Osteocyte (in vitro differentiated cells): Measurements from ENCODE around the gene DTX1. TPM values are rescaled to one million over a fixed set of nuclear protein-coding genes. Genes with fewer than 3 reads are reported as not detected.
A peak's percentile ranks its signal among the peaks of the same experiment; 100 is the strongest.

Experiments used
- DNase-seq: peaks from one replicate; pipeline ENCODE4 v3.0.0; 2021; ENCODE audit warnings: mixed read lengths; ENCODE audit not compliant: unreplicated experiment; ENCODE audit errors: extremely low spot score
- H3K27ac Mint-ChIP-seq: one replicate; pipeline ENCODE4 v1.8.0; 2021; ENCODE audit warnings: mild to moderate bottlenecking, mixed read lengths; ENCODE audit not compliant: unreplicated experiment
- H3K27me3 Mint-ChIP-seq: one replicate; pipeline ENCODE4 v1.8.0; 2021; ENCODE audit warnings: mixed read lengths; ENCODE audit not compliant: unreplicated experiment
- H3K36me3 Mint-ChIP-seq: one replicate; pipeline ENCODE4 v1.8.0; 2021; ENCODE audit warnings: mixed read lengths; ENCODE audit not compliant: unreplicated experiment
- H3K4me1 Mint-ChIP-seq: one replicate; pipeline ENCODE4 v1.8.0; 2021; ENCODE audit warnings: mixed read lengths; ENCODE audit not compliant: unreplicated experiment
- H3K4me3 Mint-ChIP-seq: one replicate; pipeline ENCODE4 v1.8.0; 2021; ENCODE audit warnings: mild to moderate bottlenecking, moderate library complexity, mixed read lengths; ENCODE audit not compliant: unreplicated experiment
- H3K9me3 Mint-ChIP-seq: one replicate; pipeline ENCODE4 v1.8.0; 2021; ENCODE audit warnings: mixed read lengths; ENCODE audit not compliant: unreplicated experiment
- CTCF ChIP-seq: fragments of 200-600 bp; sonication (generic); IDR thresholded peaks from 2 replicates; pipeline ENCODE4 v1.5.0; 2021; ENCODE audit warnings: antibody characterized with exemption, mild to moderate bottlenecking, moderate library complexity
- total RNA-seq: library from RNA; stranded (reverse); gene quantifications from 2 replicates; pipeline ENCODE4 v1.2.1, GENCODE V29; 2021

Gene DTX1
- total RNA-seq, 1 donor from 2014 or later: not detected

GRCh38 chr12:113135178-113136127, 78.9 kb downstream of the DTX1 start, which contains the start of gene RASAL1:
RASAL1 (minus strand) TSS chr12:113135761; CDS start chr12:113135462, 299 bp downstream.
- H3K4me3 Mint-ChIP-seq: no peak within 1 kb of the TSS

GRCh38 chr12:113136128-113136989, 79.8 kb downstream of the DTX1 start:
- no peak for TF ChIP-seq CTCF
- no peak for DNase-seq
- no peak overlapping the region for H3K27ac Mint-ChIP-seq
- peaks cover 2% of the 10 kb centered on the region for H3K4me1 Mint-ChIP-seq
- peaks cover 20% of the 10 kb centered on the region for H3K27me3 Mint-ChIP-seq
- H3K9me3 Mint-ChIP-seq: no peaks in the 10 kb centered on the region
- no peak overlapping the region for H3K4me3 Mint-ChIP-seq
- H3K36me3 Mint-ChIP-seq: no peaks in the 10 kb centered on the region

More at GRCh38 chr12:113135178-113136127, 78.9 kb downstream of the DTX1 start, which contains the start of gene RASAL1:
- peaks cover 20% of the 10 kb centered on the region for H3K27me3 Mint-ChIP-seq
- no peaks in the 10 kb centered on the region for H3K9me3 Mint-ChIP-seq
- DNase-seq: no peak
- H3K36me3 Mint-ChIP-seq: no peaks in the 10 kb centered on the region
- peak; percentile 35 for TF ChIP-seq CTCF
- H3K4me1 Mint-ChIP-seq: peaks cover 2% of the 10 kb centered on the region
- no peak within 1 kb of the TSS for H3K27ac Mint-ChIP-seq

- Mint-ChIP-seq H3K9me3 (no peaks in the 10 kb centered on the region), H3K4me1 (peaks cover 2% of the 10 kb centered on the region), H3K27ac (no peak overlapping the region), H3K36me3 (no peaks in the 10 kb centered on the region), H3K27me3 (peaks cover 20% of the 10 kb centered on the region), H3K4me3 (no peak overlapping the region)
- DNase-seq: no peak
- TF ChIP-seq CTCF: no peak
Observed at GRCh38 chr12:113136990-113137511, 80.5 kb downstream of the DTX1 start.

GRCh38 chr12:113137861-113138783, 81.6 kb downstream of the DTX1 start:
- Mint-ChIP-seq H3K36me3 (no peaks in the 10 kb centered on the region), H3K4me1 (peaks cover 2% of the 10 kb centered on the region), H3K27ac (no peak overlapping the region), H3K9me3 (no peaks in the 10 kb centered on the region), H3K27me3 (peaks cover 17% of the 10 kb centered on the region), H3K4me3 (no peak overlapping the region)
- no peak for DNase-seq
- TF ChIP-seq CTCF: no peak
